H7 (cell line): ENCODE measurements around the gene ZC3H14. TPM values are rescaled to one million over a fixed set of nuclear protein-coding genes. Genes with fewer than 3 reads are reported as not detected.

ENCODE experiments used
- DNase-seq: peaks from one replicate; pipeline ENCODE4 v3.0.0; 2012
- H3K27me3 ChIP-seq: 2 replicates; pipeline ENCODE4 v1.6.0; 2011; ENCODE audit warnings: mild to moderate bottlenecking, low read length; ENCODE audit not compliant: control insufficient read depth, insufficient read depth
- H3K36me3 ChIP-seq: replicated peaks from 2 replicates; pipeline ENCODE4 v1.5.1; 2011; ENCODE audit warnings: low read length; ENCODE audit not compliant: control insufficient read depth, insufficient read depth
- H3K4me3 ChIP-seq: 2 replicates; pipeline ENCODE4 v1.5.1; 2011; ENCODE audit warnings: low read depth, mild to moderate bottlenecking, control low read depth, low read length, moderate library complexity; ENCODE audit not compliant: insufficient read depth
- total RNA-seq: library from RNA; depleted of rRNA; stranded (reverse); fragments of >200 nt; shearing (Covaris generic); gene quantifications from 2 replicates; pipeline ENCODE4 v1.2.3, GENCODE V29; 2014

ZC3H14 gene
- total RNA-seq, 1 experiment from 2014 or later, result 65.6 TPM

GRCh38 chr14:88542857-88543795, 19.7 kb upstream of the ZC3H14 start:
- H3K4me3 ChIP-seq, result no peak overlapping the region
- H3K36me3 ChIP-seq, result peaks cover 2% of the 10 kb centered on the region; the same call in 1 of the 2 replicates
- no peak for DNase-seq
- H3K27me3 ChIP-seq, result no peaks in the 10 kb centered on the region

GRCh38 chr14:88545256-88545655, 17.6 kb upstream of the ZC3H14 start:
- no peaks in the 10 kb centered on the region for H3K27me3 ChIP-seq
- no peak for DNase-seq
- H3K36me3 ChIP-seq, result peaks cover 2% of the 10 kb centered on the region; the same call in 1 of the 2 replicates
- no peak overlapping the region for H3K4me3 ChIP-seq

- Histone ChIP-seq H3K4me3 (no peak overlapping the region), H3K36me3 (peaks cover 2% of the 10 kb centered on the region; the same call in 1 of the 2 replicates), H3K27me3 (no peaks in the 10 kb centered on the region)
- no peak for DNase-seq
Observed at GRCh38 chr14:88546621-88547385, 16.0 kb upstream of the ZC3H14 start.

- Histone ChIP-seq H3K36me3 (peaks cover 2% of the 10 kb centered on the region; the same call in 1 of the 2 replicates), H3K4me3 (no peak overlapping the region), H3K27me3 (peaks cover 2% of the 10 kb centered on the region; the same call in 1 of the 2 replicates)
- DNase-seq, result no peak
Observed at GRCh38 chr14:88547386-88547780, 15.5 kb upstream of the ZC3H14 start.

DNA sequence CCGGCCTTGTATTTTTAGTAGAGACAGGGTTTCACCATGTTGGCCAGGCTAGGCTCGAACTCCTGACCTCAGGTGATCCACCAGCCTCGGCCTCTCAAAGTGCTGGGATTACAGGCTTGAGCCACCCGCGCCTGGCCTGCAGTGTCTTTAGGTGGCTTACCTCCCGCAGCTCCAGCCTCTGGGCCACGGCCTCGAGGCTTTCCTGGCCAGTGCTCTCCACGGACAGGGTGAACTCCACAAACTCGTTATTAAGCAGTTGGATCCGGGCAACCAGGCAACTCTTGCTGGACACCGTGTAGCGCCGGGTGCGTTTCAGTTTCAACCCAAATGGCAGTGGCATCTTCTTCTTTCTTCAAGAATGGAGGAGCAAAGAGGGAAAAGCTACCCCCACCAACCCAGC, 12.8 kb upstream of the ZC3H14 start:
- Histone ChIP-seq H3K27me3 (peaks cover 11% of the 10 kb centered on the region; the same call in 1 of the 2 replicates), H3K4me3 (no peak overlapping the region), H3K36me3 (peaks cover 2% of the 10 kb centered on the region; the same call in 1 of the 2 replicates)
- DNase-seq, result no peak

- Histone ChIP-seq H3K4me3 (peak overlapping the region; percentile 61), H3K27me3 (peaks cover 11% of the 10 kb centered on the region; the same call in 1 of the 2 replicates), H3K36me3 (peaks cover 2% of the 10 kb centered on the region; the same call in 1 of the 2 replicates)
- peak; percentile 88 for DNase-seq
Observed at GRCh38 chr14:88551094-88551870, 11.6 kb upstream of the ZC3H14 start.

DNA sequence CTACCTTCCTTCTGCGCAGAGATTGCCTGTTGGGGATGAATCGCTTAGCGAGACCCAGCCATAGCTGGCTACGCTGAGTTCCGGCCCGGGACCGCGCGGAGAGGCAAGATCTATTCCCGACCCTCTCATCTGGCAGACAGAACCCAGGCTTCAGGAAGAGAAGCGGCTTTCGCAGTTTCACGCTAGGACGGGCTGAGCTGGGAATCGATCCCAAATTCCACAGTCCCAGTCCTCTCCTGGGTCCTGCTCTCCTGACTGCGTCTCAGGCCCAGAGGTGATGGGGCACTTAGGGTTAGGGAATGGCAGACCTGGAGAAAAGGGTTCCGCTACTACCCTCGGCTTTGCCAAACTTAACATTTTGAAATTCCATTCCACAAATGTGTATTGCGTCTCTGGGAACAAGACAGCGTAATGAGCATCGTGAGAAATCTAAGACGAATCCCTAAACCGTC, 10.8 kb upstream of the ZC3H14 start:
- peaks cover 2% of the 10 kb centered on the region; the same call in 1 of the 2 replicates for H3K36me3 ChIP-seq
- peak; percentile 38 for DNase-seq
- H3K27me3 ChIP-seq, result peaks cover 11% of the 10 kb centered on the region; the same call in 1 of the 2 replicates
- H3K4me3 ChIP-seq, result peak overlapping the region; percentile 61

GRCh38 chr14:88552876-88553275, 10.0 kb upstream of the ZC3H14 start:
- DNase-seq, result no peak
- H3K4me3 ChIP-seq, result no peak overlapping the region
- peaks cover 11% of the 10 kb centered on the region; the same call in 1 of the 2 replicates for H3K27me3 ChIP-seq
- no peaks in the 10 kb centered on the region for H3K36me3 ChIP-seq

DNA sequence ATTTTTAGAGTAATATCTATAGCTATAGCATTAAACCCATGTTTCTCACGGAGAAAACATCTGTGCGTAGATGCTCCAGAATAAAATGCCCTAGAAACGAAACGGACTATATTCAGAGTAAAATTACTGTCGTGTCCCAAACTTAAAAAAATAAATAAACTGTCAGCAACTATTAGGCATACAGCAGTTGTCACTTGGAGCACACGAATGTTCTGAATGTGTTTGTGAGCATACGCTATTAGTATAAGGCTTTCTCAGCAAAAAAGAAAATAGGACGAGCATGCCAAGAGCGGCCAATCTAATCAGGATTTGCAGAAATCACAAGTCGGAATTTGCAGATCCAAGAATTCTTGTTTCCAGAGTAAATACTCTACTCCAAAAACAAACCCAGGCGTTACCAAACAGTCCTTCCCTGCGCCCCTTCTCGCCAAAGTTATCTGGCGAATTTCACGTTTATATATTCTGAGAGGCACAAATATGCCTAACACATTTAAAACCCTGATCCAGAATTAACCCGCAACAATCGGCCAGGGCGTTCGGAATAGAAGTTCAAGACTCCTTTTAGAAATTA, 8.9 kb upstream of the ZC3H14 start:
- Histone ChIP-seq H3K36me3 (no peaks in the 10 kb centered on the region), H3K27me3 (peaks cover 11% of the 10 kb centered on the region; the same call in 1 of the 2 replicates), H3K4me3 (peak overlapping the region; percentile 66)
- DNase-seq, result no peak

- no peaks in the 10 kb centered on the region for H3K36me3 ChIP-seq
- peak within 1 kb of the TSS; percentile 66 for H3K4me3 ChIP-seq
- peak; percentile 97 for DNase-seq
- peaks cover 11% of the 10 kb centered on the region; the same call in 1 of the 2 replicates for H3K27me3 ChIP-seq
Observed at GRCh38 chr14:88554457-88555286, 8.2 kb upstream of the ZC3H14 start, which contains the start of gene PTPN21. TSS of gene PTPN21 (minus strand) at chr14:88555007. CDS start at chr14:88550417, 4,590 bp downstream.

- Histone ChIP-seq H3K27me3 (peaks cover 11% of the 10 kb centered on the region; the same call in 1 of the 2 replicates), H3K4me3 (no peak overlapping the region), H3K36me3 (no peaks in the 10 kb centered on the region)
- DNase-seq, result no peak
Observed at GRCh38 chr14:88556581-88556980, 6.3 kb upstream of the ZC3H14 start.

GRCh38 chr14:88559852-88560251, 3.0 kb upstream of the ZC3H14 start:
- Histone ChIP-seq H3K4me3 (no peak overlapping the region), H3K36me3 (0 out of 2 replicates have a peak, but pooled peaks cover 2% of the 10 kb centered on the region), H3K27me3 (no peaks in the 10 kb centered on the region)
- DNase-seq, result peak; percentile 24

GRCh38 chr14:88562532-88562830, 356 bp upstream of the ZC3H14 start:
- Histone ChIP-seq H3K36me3 (0 out of 2 replicates have a peak, but pooled peaks cover 2% of the 10 kb centered on the region), H3K27me3 (no peaks in the 10 kb centered on the region), H3K4me3 (peak overlapping the region; percentile 99)
- peak; percentile 26 for DNase-seq
